Subcutaneous abdominal adipose tissue (tissue), 5 donors: ENCODE measurements around the gene SLC2A5.

Experiments
- H3K27ac ChIP-seq: one replicate; pipeline ENCODE4 v1.7.0; 2013; ENCODE audit warnings: low read depth, mild to moderate bottlenecking, inconsistent platforms, low read length, moderate library complexity
- H3K27me3 ChIP-seq, 5 donors: one replicate each; pipeline ENCODE4 v1.7.0; 2013; ENCODE audit warnings: low read length in 5 of 5, inconsistent platforms in 1 of 5; ENCODE audit not compliant: control insufficient read depth in 5 of 5, insufficient read depth in 4 of 5
- H3K36me3 ChIP-seq, 5 donors: one replicate each; pipeline ENCODE4 v1.7.0; 2013; ENCODE audit warnings: low read length in 5 of 5; ENCODE audit not compliant: control insufficient read depth in 5 of 5, insufficient read depth in 5 of 5
- H3K4me1 ChIP-seq, 5 donors: one replicate each; pipeline ENCODE4 v1.7.0; 2013; ENCODE audit warnings: low read length in 5 of 5, mild to moderate bottlenecking in 3 of 5, moderate library complexity in 1 of 5; ENCODE audit not compliant: control insufficient read depth in 5 of 5, insufficient read depth in 5 of 5
- H3K4me3 ChIP-seq, 5 donors: one replicate each; pipeline ENCODE4 v1.7.0; 2013; ENCODE audit warnings: low read length in 5 of 5, low read depth in 1 of 5
- H3K9ac ChIP-seq, 5 donors: one replicate each; pipeline ENCODE4 v1.7.0; 2013; ENCODE audit warnings: low read length in 5 of 5, mild to moderate bottlenecking in 4 of 5, moderate library complexity in 3 of 5
- H3K9me3 ChIP-seq, 5 donors: one replicate each; pipeline ENCODE4 v1.7.0; 2013; ENCODE audit warnings: low read length in 5 of 5; ENCODE audit not compliant: control insufficient read depth in 5 of 5
- donor health status: healthy.
- donor health status: healthy.
- donor health status: healthy.
- donor health status: healthy.
- donor health status: healthy.

The SLC2A5 gene

GRCh38 chr1:9065213-9065751 lies 4.2 kb downstream of the SLC2A5 start:
- H3K4me1 ChIP-seq, result peaks cover 10 to 76% (median 70%) of the 10 kb centered on the region in 5 donors
- H3K36me3 ChIP-seq, result no peaks in the 10 kb centered on the region
- H3K27me3 ChIP-seq, result peaks cover 0 to 3% (median 0%) of the 10 kb centered on the region in 5 donors
- H3K9ac ChIP-seq, result peak overlapping the region in 1 of 5 donors; percentile 48
- no peaks in the 10 kb centered on the region for H3K9me3 ChIP-seq
- H3K4me3 ChIP-seq, result no peak overlapping the region
- peak overlapping the region; percentile 72 for H3K27ac ChIP-seq

- no peak overlapping the region for H3K9ac ChIP-seq
- peaks cover 10 to 65% (median 50%) of the 10 kb centered on the region in 5 donors for H3K4me1 ChIP-seq
- no peaks in the 10 kb centered on the region for H3K36me3 ChIP-seq
- H3K9me3 ChIP-seq, result no peaks in the 10 kb centered on the region
- no peak overlapping the region for H3K4me3 ChIP-seq
- H3K27me3 ChIP-seq, result peaks cover 0 to 3% (median 0%) of the 10 kb centered on the region in 5 donors
- H3K27ac ChIP-seq, result no peak overlapping the region
These were observed 6.6 kb downstream of the SLC2A5 start for GRCh38 chr1:9062846-9063245.

- Histone ChIP-seq H3K4me3 (no peak overlapping the region), H3K36me3 (no peaks in the 10 kb centered on the region)
These were observed 7.4 kb downstream of the SLC2A5 start for GRCh38 chr1:9062021-9062471.

GRCh38 chr1:9061252-9061960 lies 8.0 kb downstream of the SLC2A5 start:
- H3K27ac ChIP-seq, result peak overlapping the region; percentile 81
- H3K9me3 ChIP-seq, result no peaks in the 10 kb centered on the region
- peaks cover 0 to 3% (median 0%) of the 10 kb centered on the region in 5 donors for H3K27me3 ChIP-seq
- no peak overlapping the region for H3K4me3 ChIP-seq
- H3K36me3 ChIP-seq, result peaks cover 0 to 3% (median 0%) of the 10 kb centered on the region in 5 donors
- H3K4me1 ChIP-seq, result peaks cover 6 to 52% (median 36%) of the 10 kb centered on the region in 5 donors
- H3K9ac ChIP-seq, result no peak overlapping the region

More at GRCh38 chr1:9062021-9062471, 7.4 kb downstream of the SLC2A5 start:
- Histone ChIP-seq H3K4me1 (peaks cover 6 to 58% (median 42%) of the 10 kb centered on the region in 5 donors), H3K9me3 (no peaks in the 10 kb centered on the region), H3K27ac (peak overlapping the region; percentile 81), H3K27me3 (peaks cover 0 to 3% (median 0%) of the 10 kb centered on the region in 5 donors), H3K9ac (peak overlapping the region in 1 of 5 donors; percentile 19)

GRCh38 chr1:9059891-9060744 lies 9.3 kb downstream of the SLC2A5 start:
- Histone ChIP-seq H3K27ac (no peak overlapping the region), H3K4me3 (no peak overlapping the region), H3K4me1 (peaks cover 3 to 39% (median 23%) of the 10 kb centered on the region in 5 donors), H3K9me3 (no peaks in the 10 kb centered on the region), H3K36me3 (peaks cover 0 to 3% (median 0%) of the 10 kb centered on the region in 5 donors), H3K27me3 (peaks cover 0 to 3% (median 0%) of the 10 kb centered on the region in 5 donors), H3K9ac (no peak overlapping the region)

GRCh38 chr1:9058465-9058864 lies 11.0 kb downstream of the SLC2A5 start:
- peaks cover 0 to 3% (median 0%) of the 10 kb centered on the region in 5 donors for H3K36me3 ChIP-seq
- peak overlapping the region in 1 of 5 donors; percentile 20 for H3K9ac ChIP-seq
- H3K9me3 ChIP-seq, result no peaks in the 10 kb centered on the region
- H3K4me1 ChIP-seq, result peaks cover 3 to 26% (median 11%) of the 10 kb centered on the region in 5 donors
- H3K27me3 ChIP-seq, result peaks cover 0 to 3% (median 0%) of the 10 kb centered on the region in 5 donors
- no peak overlapping the region for H3K27ac ChIP-seq
- H3K4me3 ChIP-seq, result no peak overlapping the region

- Histone ChIP-seq H3K9ac (no peak overlapping the region), H3K9me3 (no peaks in the 10 kb centered on the region), H3K27ac (no peak overlapping the region), H3K36me3 (peaks cover 0 to 3% (median 0%) of the 10 kb centered on the region in 5 donors), H3K4me3 (no peak overlapping the region), H3K27me3 (peaks cover 0 to 3% (median 0%) of the 10 kb centered on the region in 5 donors), H3K4me1 (peaks cover 3 to 26% (median 11%) of the 10 kb centered on the region in 5 donors)
These were observed 11.6 kb downstream of the SLC2A5 start for GRCh38 chr1:9057851-9058250.

GRCh38 chr1:9052272-9053049 lies 17.0 kb downstream of the SLC2A5 start:
- no peak overlapping the region for H3K4me3 ChIP-seq
- no peak overlapping the region for H3K27ac ChIP-seq
- no peaks in the 10 kb centered on the region for H3K9me3 ChIP-seq
- H3K9ac ChIP-seq, result no peak overlapping the region
- no peaks in the 10 kb centered on the region for H3K27me3 ChIP-seq
- H3K4me1 ChIP-seq, result no peaks in the 10 kb centered on the region
- H3K36me3 ChIP-seq, result peaks cover 0 to 8% (median 0%) of the 10 kb centered on the region in 5 donors

GRCh38 chr1:9051379-9051778 lies 18.1 kb downstream of the SLC2A5 start:
- Histone ChIP-seq H3K9ac (no peak overlapping the region), H3K4me1 (no peaks in the 10 kb centered on the region), H3K36me3 (peaks cover 0 to 8% (median 0%) of the 10 kb centered on the region in 5 donors), H3K4me3 (no peak overlapping the region), H3K9me3 (no peaks in the 10 kb centered on the region), H3K27me3 (no peaks in the 10 kb centered on the region), H3K27ac (no peak overlapping the region)
